ENCODE measurements around the gene CDK5R1.

The CDK5R1 gene

DNA sequence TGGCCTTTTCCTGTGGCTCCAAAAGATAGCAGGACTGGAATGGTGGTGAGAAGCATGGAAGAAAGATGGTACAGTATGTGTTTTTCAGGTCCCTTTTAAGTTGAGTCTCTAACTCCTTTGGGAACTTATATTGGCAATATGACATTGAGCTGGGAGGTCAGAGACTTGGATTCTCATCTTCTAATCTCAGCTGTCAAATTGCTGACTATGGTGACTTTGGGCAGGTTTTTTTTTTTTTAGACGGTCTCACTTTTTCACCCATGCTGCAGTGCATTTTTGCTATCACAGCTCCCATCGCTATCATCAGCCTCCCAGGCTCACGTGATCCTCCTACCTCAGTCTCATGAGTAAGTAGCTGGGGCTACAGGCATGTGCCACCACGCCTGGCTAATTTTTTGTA is 15.1 kb upstream of the CDK5R1 start:
- DNase-seq = no peak

DNA sequence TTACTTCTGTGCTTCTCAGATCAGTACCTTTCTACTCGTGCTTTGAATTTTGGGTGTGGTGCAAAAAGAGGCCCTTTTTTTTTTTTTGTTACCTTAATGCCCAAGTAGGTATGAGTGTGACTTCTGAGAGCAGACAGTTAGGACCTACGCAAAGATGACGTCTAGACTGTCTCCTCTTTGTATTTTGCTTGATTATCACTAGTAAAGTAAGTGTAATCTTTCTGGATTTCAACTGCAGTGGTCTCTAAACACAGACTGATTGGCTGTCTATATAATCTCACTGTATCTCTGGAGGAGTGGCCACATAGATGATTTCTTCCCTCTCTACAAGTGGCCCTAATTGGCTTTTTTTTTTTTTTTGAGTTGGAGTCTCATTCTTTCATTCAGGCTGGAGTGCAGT is 11.5 kb upstream of the CDK5R1 start:
- peaks cover 84% of the 10 kb centered on the region for H3K36me3 Mint-ChIP-seq (ENCODE audit: low read depth)
- H3K4me1 Mint-ChIP-seq = no peaks in the 10 kb centered on the region
- DNase-seq = no peak
- TF ChIP-seq, protein P1, sequence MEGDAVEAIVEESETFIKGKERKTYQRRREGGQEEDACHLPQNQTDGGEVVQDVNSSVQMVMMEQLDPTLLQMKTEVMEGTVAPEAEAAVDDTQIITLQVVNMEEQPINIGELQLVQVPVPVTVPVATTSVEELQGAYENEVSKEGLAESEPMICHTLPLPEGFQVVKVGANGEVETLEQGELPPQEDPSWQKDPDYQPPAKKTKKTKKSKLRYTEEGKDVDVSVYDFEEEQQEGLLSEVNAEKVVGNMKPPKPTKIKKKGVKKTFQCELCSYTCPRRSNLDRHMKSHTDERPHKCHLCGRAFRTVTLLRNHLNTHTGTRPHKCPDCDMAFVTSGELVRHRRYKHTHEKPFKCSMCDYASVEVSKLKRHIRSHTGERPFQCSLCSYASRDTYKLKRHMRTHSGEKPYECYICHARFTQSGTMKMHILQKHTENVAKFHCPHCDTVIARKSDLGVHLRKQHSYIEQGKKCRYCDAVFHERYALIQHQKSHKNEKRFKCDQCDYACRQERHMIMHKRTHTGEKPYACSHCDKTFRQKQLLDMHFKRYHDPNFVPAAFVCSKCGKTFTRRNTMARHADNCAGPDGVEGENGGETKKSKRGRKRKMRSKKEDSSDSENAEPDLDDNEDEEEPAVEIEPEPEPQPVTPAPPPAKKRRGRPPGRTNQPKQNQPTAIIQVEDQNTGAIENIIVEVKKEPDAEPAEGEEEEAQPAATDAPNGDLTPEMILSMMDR (IDR thresholded peaks at IDR 0.05) = no peak
- no peaks in the 10 kb centered on the region for H3K9me3 Mint-ChIP-seq
- H3K4me3 Mint-ChIP-seq = no peak overlapping the region
- H3K27me3 Mint-ChIP-seq (ENCODE audit: low read depth, poor library complexity) = no peaks in the 10 kb centered on the region
- H3K27ac Mint-ChIP-seq = no peak overlapping the region

More for the DNA sequence above, 15.1 kb upstream of the CDK5R1 start:
- H3K4me3 Mint-ChIP-seq = no peak overlapping the region
- H3K4me1 Mint-ChIP-seq = no peaks in the 10 kb centered on the region
- H3K27ac Mint-ChIP-seq = no peak overlapping the region
- H3K36me3 Mint-ChIP-seq (ENCODE audit: low read depth) = peaks cover 80% of the 10 kb centered on the region
- no peaks in the 10 kb centered on the region for H3K27me3 Mint-ChIP-seq (ENCODE audit: low read depth, poor library complexity)
- TF ChIP-seq, protein P1 (IDR thresholded peaks at IDR 0.05) = no peak
- H3K9me3 Mint-ChIP-seq = no peaks in the 10 kb centered on the region

DNA sequence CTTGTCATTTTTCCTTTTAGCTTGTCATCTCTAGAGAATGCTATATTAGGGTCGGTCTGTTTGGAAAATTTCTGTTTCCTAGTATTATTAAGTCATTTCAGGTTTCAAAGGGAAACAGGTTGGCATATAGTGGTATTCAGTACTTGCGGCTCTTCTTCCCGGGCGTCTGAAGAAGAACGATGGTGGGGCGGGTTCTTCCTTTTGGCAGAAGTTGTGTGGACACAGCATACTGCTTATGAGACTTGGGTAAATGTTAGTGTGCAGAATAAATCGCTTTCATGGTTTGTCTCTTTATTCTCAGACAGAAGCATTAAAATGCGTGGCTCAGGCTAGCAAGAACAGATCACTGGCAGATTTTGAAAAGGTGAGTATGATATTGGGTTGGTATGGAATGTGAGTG is 9.6 kb upstream of the CDK5R1 start:
- no peak overlapping the region for H3K27ac Mint-ChIP-seq
- TF ChIP-seq, protein P1 (IDR thresholded peaks at IDR 0.05) = no peak
- H3K27me3 Mint-ChIP-seq (ENCODE audit: low read depth, poor library complexity) = no peaks in the 10 kb centered on the region
- H3K4me3 Mint-ChIP-seq = no peak overlapping the region
- peaks cover under 1% of the 10 kb centered on the region for H3K4me1 Mint-ChIP-seq
- no peaks in the 10 kb centered on the region for H3K9me3 Mint-ChIP-seq
- DNase-seq = no peak
- peaks cover 70% of the 10 kb centered on the region for H3K36me3 Mint-ChIP-seq (ENCODE audit: low read depth)

DNA sequence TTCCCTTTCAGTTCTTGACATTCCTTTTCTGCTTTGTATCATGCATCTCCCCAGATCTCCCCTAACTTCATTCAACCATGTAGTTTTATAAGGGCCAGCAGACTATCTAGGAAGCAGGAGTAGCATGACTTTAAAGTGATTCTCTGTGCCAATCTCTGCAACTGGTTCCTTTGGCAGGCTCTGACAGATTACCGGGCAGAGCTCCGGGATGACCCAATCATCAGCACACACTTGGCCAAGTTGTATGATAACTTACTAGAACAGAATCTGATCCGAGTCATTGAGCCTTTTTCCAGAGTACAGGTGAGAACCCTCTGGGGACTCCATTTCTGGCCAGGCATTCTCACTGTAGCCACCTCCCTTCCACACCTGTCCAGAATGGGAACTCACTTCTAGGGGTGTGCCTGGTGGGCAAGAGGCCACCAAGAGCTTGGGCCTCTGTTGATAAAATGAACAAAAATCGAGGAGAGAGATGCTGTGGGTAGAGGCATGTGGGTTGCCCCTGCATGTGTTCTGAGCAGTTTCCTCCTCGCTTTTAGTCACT is 7.6 kb upstream of the CDK5R1 start:
- Mint-ChIP-seq H3K4me3 (no peak overlapping the region), H3K27ac (no peak overlapping the region), H3K4me1 (peaks cover 19% of the 10 kb centered on the region), H3K9me3 (no peaks in the 10 kb centered on the region), H3K27me3 (ENCODE audit: low read depth, poor library complexity) (no peaks in the 10 kb centered on the region), H3K36me3 (ENCODE audit: low read depth) (peaks cover 60% of the 10 kb centered on the region)
- DNase-seq = no peak
- TF ChIP-seq, protein P1 (IDR thresholded peaks at IDR 0.05) = no peak

DNA sequence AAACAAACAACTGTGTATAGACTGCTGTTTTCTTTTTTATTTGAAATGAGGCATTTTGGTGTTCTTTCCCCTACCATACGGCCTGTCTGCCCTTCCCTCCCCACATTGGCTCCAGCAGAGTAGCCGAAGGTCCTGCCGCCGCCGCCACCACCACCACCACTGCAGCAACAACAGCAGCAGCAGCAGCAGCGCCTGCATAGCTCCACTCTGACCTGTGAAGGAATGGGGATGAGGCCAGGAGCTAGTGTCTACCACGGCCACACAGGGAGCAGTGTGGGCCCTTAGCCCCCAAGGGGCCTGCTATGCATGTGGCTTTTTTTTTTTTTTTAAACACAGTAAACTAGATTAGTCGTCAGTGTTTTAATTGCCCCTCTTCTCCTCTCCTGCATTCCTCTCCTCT is 5.6 kb upstream of the CDK5R1 start:
- H3K4me3 Mint-ChIP-seq = no peak overlapping the region
- no peak overlapping the region for H3K27ac Mint-ChIP-seq
- H3K27me3 Mint-ChIP-seq (ENCODE audit: low read depth, poor library complexity) = peaks cover 2% of the 10 kb centered on the region
- H3K4me1 Mint-ChIP-seq = peaks cover 29% of the 10 kb centered on the region
- TF ChIP-seq, protein P1 (IDR thresholded peaks at IDR 0.05) = no peak
- no peaks in the 10 kb centered on the region for H3K9me3 Mint-ChIP-seq
- H3K36me3 Mint-ChIP-seq (ENCODE audit: low read depth) = peaks cover 45% of the 10 kb centered on the region
- no peak for DNase-seq

DNA sequence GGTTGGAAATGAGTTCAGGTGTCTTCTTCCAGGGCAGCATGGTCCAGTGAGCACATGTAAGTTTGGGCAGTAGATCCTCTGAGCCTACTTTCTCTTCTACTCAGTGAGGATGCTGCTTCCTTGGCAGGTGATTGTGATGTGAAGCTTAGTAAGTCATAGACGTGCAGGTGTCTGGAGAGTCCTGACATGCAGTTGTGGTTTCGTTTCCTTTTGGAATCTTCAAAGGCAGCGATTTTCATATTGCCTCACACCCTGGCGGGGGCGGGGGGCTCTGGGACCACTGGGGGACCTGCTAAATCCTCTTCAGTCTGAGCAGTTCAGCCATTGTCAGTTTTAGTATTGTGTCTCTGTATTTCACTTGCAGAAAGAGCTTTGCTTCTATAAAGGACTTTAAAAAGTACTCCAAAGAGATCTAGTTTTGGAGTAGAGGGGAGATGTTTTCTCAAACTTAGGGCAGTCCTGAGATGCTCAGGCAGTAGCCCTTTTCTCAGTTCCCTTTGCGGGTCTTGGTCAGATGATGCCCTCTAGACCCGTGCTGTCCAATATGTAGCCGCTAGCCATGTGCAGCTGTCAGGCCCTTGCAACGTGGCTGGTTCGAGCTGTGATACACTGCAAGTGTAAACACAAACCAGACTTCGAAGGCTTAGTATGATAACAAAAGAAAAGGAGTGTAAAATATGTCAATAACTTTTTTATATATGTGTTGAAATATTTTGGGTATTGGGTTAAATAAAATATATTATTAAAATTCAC is 4.0 kb upstream of the CDK5R1 start:
- TF ChIP-seq, protein P1 (IDR thresholded peaks at IDR 0.05) = no peak
- H3K27me3 Mint-ChIP-seq (ENCODE audit: low read depth, poor library complexity) = peaks cover 2% of the 10 kb centered on the region
- H3K4me1 Mint-ChIP-seq = peaks cover 33% of the 10 kb centered on the region
- peak overlapping the region; percentile 36 for H3K27ac Mint-ChIP-seq
- DNase-seq = no peak
- no peaks in the 10 kb centered on the region for H3K9me3 Mint-ChIP-seq
- no peak overlapping the region for H3K4me3 Mint-ChIP-seq
- peaks cover 32% of the 10 kb centered on the region for H3K36me3 Mint-ChIP-seq (ENCODE audit: low read depth)
